ENCODE data around the gene SDF2L1.
"Not testable (repeated sequence)": the region's sequence is repeated elsewhere in the genome, so short reads cannot be mapped to it uniquely, and the experiment has no call there.

SDF2L1 gene

DNA sequence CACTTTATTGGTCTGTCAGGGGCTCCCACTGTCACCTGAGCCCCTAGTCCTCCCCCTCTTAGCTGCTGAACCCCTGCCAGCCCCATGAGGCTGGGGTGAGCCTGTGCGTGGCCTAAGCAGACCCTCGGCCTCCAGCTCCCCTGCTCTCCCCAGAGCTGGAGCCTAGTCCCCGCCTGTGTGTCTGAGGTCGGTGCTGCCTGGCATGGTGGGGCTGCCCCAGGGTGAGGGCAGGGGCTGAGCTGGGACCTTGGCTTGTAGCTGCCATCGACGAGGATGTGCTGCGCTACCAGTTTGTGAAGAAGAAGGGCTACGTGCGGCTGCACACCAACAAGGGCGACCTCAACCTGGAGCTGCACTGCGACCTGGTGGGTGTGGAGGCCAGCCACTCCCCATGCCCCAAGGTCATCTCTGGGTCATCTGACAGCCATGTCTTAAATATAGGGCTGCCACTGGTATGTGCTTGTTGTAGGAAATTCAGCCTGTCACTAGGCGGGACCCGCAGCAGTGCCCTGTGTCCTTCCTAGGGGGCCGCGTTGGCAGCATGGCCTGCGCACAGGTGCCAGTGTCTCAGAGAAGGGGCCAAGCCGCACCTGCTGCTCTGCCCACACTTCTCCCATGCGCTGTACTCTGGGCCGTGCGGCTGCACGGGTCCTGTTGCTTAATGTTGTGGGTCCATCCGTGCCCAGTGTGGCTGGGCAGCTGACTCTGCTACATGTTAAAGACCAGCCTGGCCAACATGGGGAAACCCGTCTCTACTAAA is 44.7 kb downstream of the SDF2L1 start:
- DNase-seq (ENCODE audit: low read depth): no peak

DNA sequence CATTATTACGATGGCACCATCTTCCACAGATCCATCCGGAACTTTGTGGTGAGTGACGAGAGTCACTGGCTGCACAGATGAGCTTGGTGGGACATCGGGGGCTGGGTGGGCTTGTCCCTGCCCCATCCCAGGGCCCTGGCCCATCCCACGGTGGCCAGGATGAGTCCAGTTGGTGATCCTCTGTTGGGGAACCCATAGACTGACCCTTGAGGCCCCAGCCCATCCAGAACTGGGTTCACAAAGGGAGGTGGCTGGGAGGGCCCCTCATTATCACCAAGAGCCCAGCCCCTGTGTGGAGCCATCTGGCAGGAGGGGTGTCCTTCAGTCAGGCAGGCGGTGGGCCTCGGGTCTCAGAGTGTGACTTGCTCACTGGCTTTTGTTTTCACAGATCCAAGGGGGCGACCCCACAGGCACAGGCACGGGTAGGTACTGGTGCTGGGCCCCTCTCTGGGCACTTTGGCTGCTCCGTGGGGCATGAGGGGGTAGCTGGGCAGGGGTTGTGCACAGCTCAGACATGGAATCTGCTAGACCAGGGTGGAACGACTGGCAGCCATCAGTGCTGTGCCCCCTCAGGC is 45.7 kb downstream of the SDF2L1 start:
- no peak for DNase-seq (ENCODE audit: low read depth)

DNA sequence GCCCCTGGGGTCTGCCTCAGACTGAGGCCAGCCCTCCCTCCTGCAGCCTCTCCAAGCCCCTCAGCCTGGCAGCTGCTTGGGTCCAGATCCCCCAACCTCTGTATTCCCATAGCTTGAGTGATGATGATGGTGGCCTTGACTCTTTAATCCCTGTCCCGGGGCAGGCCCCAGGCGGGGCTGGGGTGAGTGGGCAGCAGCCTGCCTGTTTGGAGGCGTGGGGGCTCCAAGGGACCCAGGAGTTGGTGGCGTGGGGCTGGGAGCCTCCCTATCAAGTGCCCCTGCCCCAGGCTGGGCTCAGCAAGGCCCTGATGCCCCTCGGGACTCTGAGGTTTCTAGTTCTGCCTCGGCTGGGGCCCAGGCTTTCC is 46.2 kb downstream of the SDF2L1 start:
- no peak for DNase-seq (ENCODE audit: low read depth)

DNA sequence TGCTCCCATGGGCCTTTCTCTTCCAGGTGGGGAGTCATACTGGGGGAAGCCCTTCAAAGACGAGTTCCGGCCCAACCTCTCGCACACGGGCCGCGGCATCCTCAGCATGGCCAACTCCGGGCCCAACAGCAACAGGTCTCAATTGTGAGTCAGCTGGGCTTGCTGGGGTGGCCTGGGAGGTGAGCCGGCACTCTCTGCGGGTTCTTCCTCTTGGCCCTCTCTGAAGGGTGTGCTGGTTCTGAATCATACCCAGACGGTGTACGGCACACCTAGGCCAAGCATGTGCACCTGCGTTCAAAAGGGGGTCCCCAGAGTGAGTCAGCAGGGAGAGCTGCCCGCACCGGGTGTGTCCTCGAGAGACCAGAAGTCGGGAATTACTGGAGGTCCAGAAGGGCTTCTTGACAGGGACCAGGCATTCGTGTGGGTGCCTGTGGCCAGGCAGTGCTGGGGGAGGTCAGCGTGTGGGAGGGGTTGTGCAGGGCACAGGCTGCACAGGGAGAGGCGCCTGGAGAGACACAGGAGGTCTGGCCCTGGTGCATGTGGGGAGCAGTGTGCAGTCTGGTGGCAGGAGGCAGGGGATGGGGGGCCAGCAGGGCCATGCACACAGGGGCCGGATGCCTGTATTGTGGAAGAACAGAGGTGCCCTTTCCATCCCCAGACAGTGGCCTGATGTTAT is 46.7 kb downstream of the SDF2L1 start:
- DNase-seq (ENCODE audit: low read depth): no peak

DNA sequence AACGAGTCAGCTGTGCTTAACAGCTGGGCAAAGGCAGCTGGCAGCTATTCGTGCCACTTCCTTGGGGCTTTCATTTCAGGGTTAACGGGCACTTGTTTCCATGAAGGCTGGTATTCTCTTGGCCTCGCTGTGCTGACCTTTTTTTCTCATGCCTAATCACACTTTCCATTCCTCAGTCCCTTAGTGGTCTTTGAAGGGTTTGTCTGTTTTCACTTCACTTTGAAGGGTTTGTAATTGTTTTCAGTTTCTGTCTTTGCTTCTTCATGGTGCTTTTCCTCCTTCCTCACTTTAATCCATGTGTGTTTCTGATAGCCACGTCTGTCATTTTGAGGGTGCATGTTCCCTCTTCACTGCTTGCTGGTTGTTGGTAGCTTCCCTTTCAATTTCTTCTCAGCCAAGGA is 48.3 kb downstream of the SDF2L1 start:
- DNase-seq (ENCODE audit: low read depth): no peak

DNA sequence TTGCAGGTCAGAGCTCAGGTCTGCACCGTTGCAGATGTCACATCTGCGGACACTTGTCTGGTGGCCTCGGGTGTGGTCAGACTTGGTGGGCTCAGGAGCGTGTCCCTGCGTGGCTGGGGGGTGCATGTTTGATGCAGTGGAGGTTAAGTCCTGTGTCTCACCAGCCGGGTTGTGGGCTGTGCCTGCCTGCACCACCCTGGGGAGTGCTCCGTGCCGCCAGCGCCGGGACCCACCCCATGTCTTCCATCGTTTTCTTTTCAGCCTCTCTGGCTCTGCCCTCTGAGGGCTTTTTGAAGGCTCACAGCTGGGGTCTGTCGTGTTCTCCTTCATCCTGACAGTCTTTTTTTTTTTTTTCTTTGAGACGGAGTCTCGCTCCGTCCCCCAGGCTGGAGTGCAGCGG is 49.7 kb downstream of the SDF2L1 start:
- no peak for DNase-seq (ENCODE audit: low read depth)

DNA sequence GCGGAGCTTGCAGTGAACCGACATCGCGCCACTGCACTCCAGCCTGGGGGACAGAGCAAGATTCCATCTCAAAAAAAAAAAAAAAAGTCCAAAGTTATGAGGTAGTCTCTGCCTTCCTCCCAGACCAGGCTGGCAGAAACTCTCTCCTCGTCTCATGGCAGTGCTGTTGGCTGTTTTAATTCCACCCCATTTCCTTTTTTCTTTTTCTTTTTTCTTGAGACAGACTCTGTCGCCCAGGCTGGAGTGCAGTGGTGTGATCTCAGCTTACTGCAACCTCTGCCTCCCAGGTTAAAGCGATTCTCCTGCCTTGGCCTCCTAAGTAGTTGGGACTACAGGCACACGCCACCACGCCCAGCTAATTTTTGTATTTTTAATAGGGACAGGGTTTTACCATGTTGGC is 50.8 kb downstream of the SDF2L1 start:
- DNase-seq (ENCODE audit: low read depth): not testable (repeated sequence)

DNA sequence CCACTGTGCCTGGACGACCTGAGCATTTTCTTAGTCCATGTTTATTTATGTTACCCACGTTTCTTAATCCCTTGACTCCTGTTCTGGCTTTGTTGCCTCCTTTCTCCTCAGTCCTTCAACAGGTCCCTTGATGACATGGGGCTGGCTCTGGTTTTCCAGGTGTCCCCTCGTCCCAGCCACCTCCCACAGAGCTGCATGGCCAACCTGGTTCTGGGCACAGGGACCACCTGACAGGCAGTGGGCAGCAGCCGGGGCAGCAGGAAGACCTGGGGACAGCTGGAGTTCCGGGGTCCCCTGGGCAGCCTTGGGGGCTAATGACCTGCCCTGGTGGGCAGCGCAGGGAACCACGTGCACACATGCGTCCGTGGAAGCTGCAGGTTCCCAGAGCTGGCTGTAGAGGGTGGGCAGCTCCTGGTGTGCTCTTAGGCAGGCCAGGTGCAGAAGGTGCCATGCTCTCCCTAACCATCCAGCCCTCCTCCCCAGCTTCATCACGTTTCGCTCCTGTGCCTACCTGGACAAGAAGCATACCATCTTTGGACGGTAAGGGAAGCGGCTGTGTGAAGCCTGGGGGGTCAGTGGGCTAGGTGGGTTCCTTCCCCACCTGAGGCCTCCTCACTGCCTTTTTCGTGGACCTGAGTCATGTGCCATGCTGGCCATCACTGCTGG is 51.4 kb downstream of the SDF2L1 start:
- no peak for DNase-seq (ENCODE audit: low read depth)
